Measurements from ENCODE around the gene RIGI.
"Not testable (repeated sequence)": the region's sequence is repeated elsewhere in the genome, so short reads cannot be mapped to it uniquely, and the experiment has no call there.

RIGI gene

DNA sequence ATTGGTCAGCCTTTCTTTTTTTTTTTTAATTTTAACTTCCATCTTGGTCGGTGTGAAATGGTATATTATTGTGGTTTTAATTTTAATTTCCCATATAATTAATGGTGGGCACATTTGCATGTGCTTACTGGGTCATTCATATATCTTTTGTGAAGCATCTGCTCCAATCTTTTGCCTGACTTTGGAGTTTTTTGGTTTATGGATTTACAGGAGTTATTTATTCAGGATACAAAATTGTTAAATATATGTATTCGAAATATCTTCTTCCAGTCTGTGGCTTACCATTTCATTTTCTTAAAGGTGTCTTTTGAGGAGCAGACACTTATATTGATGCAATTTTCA lies 682 bp upstream of the RIGI start:
- no peak for DNase-seq (ENCODE audit: low read depth)

- no peak for DNase-seq (ENCODE audit: low read depth)
Measured at GRCh38 chr9:32525709-32526030, 326 bp downstream of the RIGI start.

- DNase-seq (ENCODE audit: low read depth): no peak
Measured at GRCh38 chr9:32524892-32525708, 896 bp downstream of the RIGI start.

GRCh38 chr9:32524558-32524891 lies 1.5 kb downstream of the RIGI start:
- not testable (repeated sequence) for DNase-seq (ENCODE audit: low read depth)

GRCh38 chr9:32523910-32524309 lies 2.1 kb downstream of the RIGI start:
- no peak for DNase-seq (ENCODE audit: low read depth)

- DNase-seq (ENCODE audit: low read depth): no peak
Measured at GRCh38 chr9:32518276-32518675, 7.7 kb downstream of the RIGI start.

DNA sequence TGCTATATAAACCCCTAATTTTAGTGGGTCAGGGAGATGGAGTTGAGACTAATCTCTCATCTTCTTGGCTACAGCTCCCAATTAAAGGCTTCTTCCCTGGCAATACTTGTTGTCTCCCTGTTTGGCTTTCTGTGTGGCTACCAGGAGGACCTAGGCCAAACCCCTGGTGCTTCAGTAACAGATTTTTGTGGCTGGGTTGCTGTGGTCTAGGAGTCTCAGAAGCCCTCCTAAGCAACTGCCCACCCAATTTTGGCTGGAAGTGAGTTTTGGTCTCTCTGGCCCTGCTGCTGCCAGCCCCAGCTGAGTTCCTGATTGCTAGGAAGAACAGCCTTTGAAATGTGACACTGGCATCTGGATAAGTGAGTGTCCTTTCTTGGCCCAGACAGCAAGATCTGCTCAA lies 9.8 kb downstream of the RIGI start:
- no peak for DNase-seq (ENCODE audit: low read depth)

DNA sequence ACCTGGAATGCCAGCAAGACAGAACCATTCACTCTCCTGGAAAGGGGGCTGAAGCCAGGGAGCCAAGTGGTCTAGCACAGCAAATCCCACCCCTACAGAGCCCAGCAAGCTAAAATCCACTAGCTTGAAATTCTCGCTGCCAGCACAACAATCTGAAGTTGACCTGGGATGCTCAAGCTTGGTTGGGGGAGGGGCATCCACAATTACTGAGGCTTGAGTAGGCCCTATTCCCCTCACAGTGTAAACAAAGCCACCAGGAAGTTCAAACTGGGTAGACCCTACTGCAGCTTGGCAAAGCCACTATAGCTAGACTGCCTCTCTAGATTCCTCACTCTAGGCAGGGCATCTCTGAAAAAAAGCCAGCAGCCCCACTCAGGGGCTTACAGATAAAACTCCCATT lies 17.3 kb downstream of the RIGI start:
- DNase-seq (ENCODE audit: low read depth): no peak

DNA sequence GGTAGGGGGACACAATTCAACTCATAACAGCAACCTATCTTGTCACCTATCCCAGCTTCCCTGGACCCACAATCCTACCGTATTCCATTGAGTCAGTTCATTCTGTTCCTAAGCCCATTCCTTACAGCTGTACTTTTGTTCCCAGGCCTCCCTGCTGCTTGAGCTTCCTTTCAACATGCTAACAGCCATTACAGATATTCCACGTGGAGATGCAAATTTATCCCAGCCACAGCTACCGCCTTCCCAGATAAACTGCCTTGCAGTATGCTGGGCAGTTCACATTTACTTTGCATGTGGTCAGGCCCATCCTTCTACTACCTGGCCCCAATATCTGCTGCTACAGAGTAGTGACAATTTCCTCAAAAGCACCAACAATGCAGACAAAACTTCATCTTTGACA lies 23.0 kb downstream of the RIGI start:
- no peak for DNase-seq (ENCODE audit: low read depth)

- DNase-seq (ENCODE audit: low read depth): no peak
Measured at GRCh38 chr9:32502464-32502863, 23.5 kb downstream of the RIGI start.

GRCh38 chr9:32501868-32502267 lies 24.1 kb downstream of the RIGI start:
- no peak for DNase-seq (ENCODE audit: low read depth)

DNA sequence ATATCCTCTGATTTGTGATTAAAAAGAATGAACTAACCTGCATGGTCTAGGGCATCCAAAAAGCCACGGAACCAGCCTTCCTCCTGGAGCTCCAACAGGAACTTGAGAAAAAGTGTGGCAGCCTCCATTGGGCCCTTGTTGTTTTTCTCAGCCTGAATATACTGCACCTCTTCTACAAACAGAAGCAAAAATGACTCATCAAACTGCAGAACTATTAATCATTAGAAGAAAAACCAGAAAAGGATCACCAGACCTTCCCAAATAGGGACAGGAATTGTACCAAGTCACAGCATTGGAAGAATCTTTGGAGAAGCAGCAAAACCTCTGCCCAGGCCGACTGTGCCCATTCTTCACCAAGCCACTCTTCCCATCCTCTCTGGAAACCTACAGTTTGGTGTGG lies 25.2 kb downstream of the RIGI start:
- no peak for DNase-seq (ENCODE audit: low read depth)

DNA sequence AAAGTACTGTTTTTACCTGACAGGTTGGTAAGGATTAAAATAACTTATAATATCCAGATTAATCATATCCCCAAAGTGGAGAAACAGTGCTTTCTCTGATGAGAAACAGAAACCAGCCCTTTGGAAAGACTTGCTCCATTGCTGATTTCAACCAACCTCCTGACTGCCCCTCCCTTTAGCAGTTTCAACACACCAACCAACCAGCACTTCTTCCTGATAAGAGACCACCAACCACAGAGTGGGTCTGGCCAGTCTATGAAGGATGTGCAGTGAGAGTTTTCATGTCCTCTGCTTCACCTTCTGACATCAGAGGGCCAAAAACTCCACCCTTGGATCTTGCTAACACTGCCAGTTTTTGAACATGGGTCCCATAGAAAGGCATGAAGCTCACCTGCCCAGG lies 28.1 kb downstream of the RIGI start:
- DNase-seq (ENCODE audit: low read depth): no peak

DNA sequence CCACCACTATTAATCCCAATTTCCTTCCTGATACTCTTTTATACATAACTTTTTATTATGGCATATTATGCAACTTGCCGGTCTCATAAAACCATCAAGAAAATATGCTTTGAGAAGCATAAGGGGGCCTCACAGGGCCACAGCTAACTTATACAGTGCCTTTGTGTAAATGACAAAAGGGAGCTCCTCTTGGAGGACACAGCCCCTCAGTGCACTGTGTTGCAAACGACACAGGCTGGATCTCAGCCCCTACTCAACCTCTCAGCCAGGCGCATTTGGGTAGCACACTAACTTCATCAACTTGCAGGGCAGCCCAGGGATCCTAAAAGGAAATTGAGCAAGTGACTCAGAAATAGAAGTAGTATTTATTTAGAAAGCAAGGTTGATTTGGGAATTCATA lies 35.4 kb downstream of the RIGI start:
- DNase-seq (ENCODE audit: low read depth): no peak

DNA sequence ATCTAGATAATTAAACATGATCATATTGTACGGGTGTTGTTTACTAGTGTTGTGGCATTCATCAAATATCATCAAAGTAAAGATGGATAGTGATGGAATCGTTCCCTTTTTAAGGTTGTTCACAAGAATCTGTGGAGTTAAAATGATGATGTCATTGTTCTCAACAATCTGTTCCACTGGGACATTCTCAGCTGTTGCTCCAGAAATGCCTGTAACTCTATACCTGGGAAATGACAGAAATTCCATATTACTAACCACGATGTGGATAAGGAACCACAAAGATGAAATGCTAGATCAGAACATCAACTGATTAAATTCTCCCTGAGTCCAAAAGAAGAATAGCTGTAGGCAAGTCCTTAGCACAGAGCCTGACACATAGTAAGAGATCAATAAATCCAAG lies 38.0 kb downstream of the RIGI start:
- DNase-seq (ENCODE audit: low read depth): no peak

GRCh38 chr9:32486839-32487562 lies 39.0 kb downstream of the RIGI start:
- DNase-seq (ENCODE audit: low read depth): no peak

- no peak for DNase-seq (ENCODE audit: low read depth)
Measured at GRCh38 chr9:32483343-32483742, 42.7 kb downstream of the RIGI start.
